H1 (cell line): Measurements from ENCODE around the gene RCE1. TPM values are rescaled to one million over a fixed set of nuclear protein-coding genes. Genes with fewer than 3 reads are reported as not detected.

Source experiments
- CTCF ChIA-PET: fragments of 300-600 bp; sonication (Branson Sonifier 250); formaldehyde crosslinking; loops from one replicate; lab custom pipeline; 2021; ENCODE audit not compliant: partially characterized antibody; lab: Charles Lee
- POLR2A ChIA-PET: fragments of 300-600 bp; sonication (Branson Sonifier 250); formaldehyde crosslinking; loops from one replicate; lab custom pipeline; 2021; ENCODE audit warnings: inconsistent platforms; ENCODE audit not compliant: partially characterized antibody; lab: Charles Lee
- DNase-seq, 2 experiments: peaks; one replicate each; pipeline versions ENCODE4 v3.0.0 to v3.0.0-alpha.2; 2010 to 2022; ENCODE audit warnings: low spot score in 2 of 2, low read depth in 1 of 2, mixed read lengths in 1 of 2
- FAIRE-seq: peaks from 2 replicates; lab custom pipeline; 2011; peaks lifted over from hg19 to GRCh38; lab: Jason Lieb, UNC
- H2AFZ ChIP-seq: 2 replicates; pipeline ENCODE4 v1.8.1; 2012; ENCODE audit warnings: low read length, inconsistent platforms
- H2AK5ac ChIP-seq: 2 replicates; pipeline ENCODE4 v1.6.1; 2013; ENCODE audit warnings: low read depth, low read length
- H2BK120ac ChIP-seq: replicated peaks from 2 replicates; pipeline ENCODE3; 2013; ENCODE audit warnings: low read depth, low read length, inconsistent platforms
- H2BK12ac ChIP-seq: 2 replicates; pipeline ENCODE4 v1.6.1; 2013; ENCODE audit warnings: low read depth, low read length
- H2BK15ac ChIP-seq: 2 replicates; pipeline ENCODE4 v1.6.1; 2013; ENCODE audit warnings: low read length
- H2BK20ac ChIP-seq: 2 replicates; pipeline ENCODE4 v1.6.1; 2013; ENCODE audit warnings: low read length
- H2BK5ac ChIP-seq: 2 replicates; pipeline ENCODE4 v1.6.1; 2013; ENCODE audit warnings: low read depth, low read length
- H3K14ac ChIP-seq: 2 replicates; pipeline ENCODE4 v1.6.1; 2013; ENCODE audit warnings: inconsistent platforms; ENCODE audit not compliant: insufficient read length
- H3K18ac ChIP-seq: 2 replicates; pipeline ENCODE4 v1.6.1; 2013; ENCODE audit warnings: low read length; ENCODE audit errors: extremely low read depth
- H3K23ac ChIP-seq: 2 replicates; pipeline ENCODE4 v1.6.1; 2013; ENCODE audit warnings: inconsistent platforms; ENCODE audit not compliant: insufficient read length
- H3K23me2 ChIP-seq: 2 replicates; pipeline ENCODE4 v1.6.1; 2013; ENCODE audit warnings: low read depth, low read length
- H3K27ac ChIP-seq: 2 replicates; pipeline ENCODE4 v1.6.1; 2011; ENCODE audit warnings: low read depth, low read length, inconsistent platforms
- H3K27me3 ChIP-seq, 4 experiments: replicated peaks in 1 of 4; 1 replicate in 1 of 4; 2 replicates in 3 of 4; pipeline versions ENCODE4 v1.6.1 to v1.8.1; 2011 to 2013; ENCODE audit warnings: low read length in 3 of 4, mild to moderate bottlenecking in 3 of 4, inconsistent platforms in 2 of 4, mixed read lengths in 2 of 4, moderate library complexity in 1 of 4; ENCODE audit not compliant: control insufficient read depth in 3 of 4, insufficient read depth in 3 of 4; ENCODE audit errors: extremely low read depth in 1 of 4
- H3K36me3 ChIP-seq, 4 experiments: 2 replicates each; pipeline versions ENCODE4 v1.6.1 to v1.8.1; 2011 to 2013; ENCODE audit warnings: mild to moderate bottlenecking in 4 of 4, low read length in 3 of 4, moderate library complexity in 2 of 4, control low read depth in 1 of 4, inconsistent platforms in 1 of 4; ENCODE audit not compliant: insufficient read depth in 4 of 4, control insufficient read depth in 2 of 4
- H3K4ac ChIP-seq: replicated peaks from 2 replicates; pipeline ENCODE3; 2013; ENCODE audit warnings: low read length, low read depth, mixed read lengths, inconsistent platforms; ENCODE audit not compliant: insufficient read length
- H3K4me1 ChIP-seq, 4 experiments: replicated peaks in 1 of 4; 1 replicate in 1 of 4; 2 replicates in 3 of 4; pipeline versions ENCODE4 v1.6.1 to v1.8.1; 2011 to 2013; ENCODE audit warnings: low read length in 3 of 4, inconsistent platforms in 2 of 4, mixed read lengths in 1 of 4; ENCODE audit not compliant: insufficient read depth in 4 of 4, control insufficient read depth in 3 of 4
- H3K4me2 ChIP-seq, 2 experiments: 2 replicates each; pipeline versions ENCODE4 v1.6.1 to v1.8.1; 2011 to 2013; ENCODE audit warnings: low read depth in 2 of 2, low read length in 2 of 2, control low read depth in 1 of 2, inconsistent platforms in 1 of 2, mild to moderate bottlenecking in 1 of 2; ENCODE audit not compliant: insufficient read depth in 1 of 2
- H3K4me3 ChIP-seq, 4 experiments: fragments of 200-600, 300-600 bp in 1 of 4; sonication (generic), shearing (Covaris generic), sonication (Bioruptor Twin) in 1 of 4; 2 replicates each; pipeline versions ENCODE4 v1.5.1 to v1.8.1; 2011 to 2016; ENCODE audit warnings: low read length in 4 of 4, low read depth in 3 of 4, control low read depth in 2 of 4, inconsistent platforms in 2 of 4, mild to moderate bottlenecking in 2 of 4, mixed read lengths in 1 of 4, moderate library complexity in 1 of 4; ENCODE audit not compliant: insufficient read depth in 2 of 4; ENCODE audit errors: extremely low read depth in 1 of 4
- H3K56ac ChIP-seq: replicated peaks from 2 replicates; pipeline ENCODE3; 2013; ENCODE audit warnings: low read depth, mild to moderate bottlenecking, mixed read lengths, low read length, inconsistent platforms; ENCODE audit not compliant: insufficient read length
- H3K79me1 ChIP-seq: 2 replicates; pipeline ENCODE4 v1.6.1; 2013; ENCODE audit warnings: low read depth, low read length, control low read depth
- H3K79me2 ChIP-seq, 2 experiments: 2 replicates each; pipeline versions ENCODE4 v1.6.1 to v1.8.1; 2012 to 2013; ENCODE audit warnings: low read length in 2 of 2, mild to moderate bottlenecking in 2 of 2, inconsistent platforms in 1 of 2; ENCODE audit not compliant: insufficient read depth in 2 of 2, control insufficient read depth in 1 of 2
- H3K9ac ChIP-seq, 4 experiments: replicated peaks in 1 of 4; 1 replicate in 1 of 4; 2 replicates in 3 of 4; pipeline versions ENCODE4 v1.6.1 to v1.8.1; 2011 to 2013; ENCODE audit warnings: low read depth in 3 of 4, low read length in 3 of 4, control low read depth in 2 of 4, mild to moderate bottlenecking in 2 of 4, moderate library complexity in 2 of 4, inconsistent platforms in 1 of 4; ENCODE audit errors: extremely low read depth in 1 of 4
- H3K9me3 ChIP-seq, 2 experiments: 2 replicates each; pipeline versions ENCODE4 v1.6.1 to v1.8.1; 2012 to 2013; ENCODE audit warnings: mild to moderate bottlenecking in 2 of 2, moderate library complexity in 2 of 2, control low read depth in 1 of 2, inconsistent platforms in 1 of 2, low read depth in 1 of 2, low read length in 1 of 2, mixed read lengths in 1 of 2; ENCODE audit not compliant: insufficient read depth in 2 of 2
- H4K20me1 ChIP-seq, 2 experiments: replicated peaks in 1 of 2; 2 replicates each; pipeline versions ENCODE3 to v1.8.1; 2011 to 2013; ENCODE audit warnings: inconsistent platforms in 2 of 2, low read length in 2 of 2, mild to moderate bottlenecking in 1 of 2; ENCODE audit not compliant: insufficient read depth in 2 of 2, control insufficient read depth in 1 of 2
- H4K5ac ChIP-seq: 2 replicates; pipeline ENCODE4 v1.6.1; 2013; ENCODE audit warnings: low read length, low read depth, mixed read lengths, inconsistent platforms; ENCODE audit not compliant: insufficient read length
- H4K8ac ChIP-seq: 2 replicates; pipeline ENCODE4 v1.8.0; 2013; ENCODE audit warnings: mild to moderate bottlenecking, moderate library complexity, low read length, inconsistent platforms; ENCODE audit not compliant: insufficient read depth; ENCODE audit errors: extremely low read depth
- H4K91ac ChIP-seq: replicated peaks from 2 replicates; pipeline ENCODE3; 2013; ENCODE audit warnings: low read length, mixed read lengths, inconsistent platforms; ENCODE audit not compliant: insufficient read length
- CBX5 ChIP-seq: fragments of 300-800, 300-1000 bp; sonication (generic); IDR thresholded peaks from 2 replicates; pipeline ENCODE4 v1.7.1; 2016; ENCODE audit warnings: antibody characterized with exemption, low read length, low read depth
- CTCF ChIP-seq, 3 experiments: IDR thresholded peaks; 1 replicate in 2 of 3; 2 replicates in 1 of 3; pipeline versions ENCODE4 v1.5.1 to v1.6.1; 2011; ENCODE audit warnings: low read length in 3 of 3, mild to moderate bottlenecking in 3 of 3, inconsistent platforms in 2 of 3, low read depth in 1 of 3, moderate library complexity in 1 of 3; ENCODE audit not compliant: insufficient read depth in 1 of 3; ENCODE audit errors: control extremely low read depth in 1 of 3
- EZH2 ChIP-seq: fragments of 200-600 bp; sonication (generic); IDR thresholded peaks from 2 replicates; pipeline ENCODE4 v1.7.1; 2012; ENCODE audit warnings: low read depth, mild to moderate bottlenecking, moderate library complexity, low read length, inconsistent platforms; ENCODE audit not compliant: severe bottlenecking
- NANOG ChIP-seq: IDR thresholded peaks from 2 replicates; pipeline ENCODE4 v1.6.1; 2011; ENCODE audit warnings: low read length, low read depth, mild to moderate bottlenecking, inconsistent platforms; ENCODE audit not compliant: insufficient read depth, poor library complexity, severe bottlenecking
- RAD21 ChIP-seq, 2 experiments: IDR thresholded peaks in 1 of 2; conservative IDR thresholded peaks in 1 of 2; 2 replicates each; pipeline ENCODE4 v1.6.1; 2011; ENCODE audit warnings: low read depth in 2 of 2, low read length in 2 of 2, improper control_type of control experiment in 1 of 2, inconsistent platforms in 1 of 2, mild to moderate bottlenecking in 1 of 2, moderate library complexity in 1 of 2
- RXRA ChIP-seq: IDR thresholded peaks from 2 replicates; pipeline ENCODE4 v1.6.1; 2011; ENCODE audit warnings: low read depth, mild to moderate bottlenecking, low read length, moderate library complexity; ENCODE audit not compliant: insufficient read depth
- SIN3A ChIP-seq, 2 experiments: IDR thresholded peaks in 1 of 2; conservative IDR thresholded peaks in 1 of 2; 2 replicates each; pipeline ENCODE4 v1.6.1; 2011 to 2012; ENCODE audit warnings: low read length in 2 of 2, improper control_type of control experiment in 1 of 2, low read depth in 1 of 2, mild to moderate bottlenecking in 1 of 2
- SIRT6 ChIP-seq: IDR thresholded peaks from one replicate; pipeline ENCODE4 v1.7.1; 2012; ENCODE audit warnings: low read length, inconsistent platforms
- SIX5 ChIP-seq: IDR thresholded peaks from 2 replicates; pipeline ENCODE4 v1.6.1; 2011; ENCODE audit warnings: mild to moderate bottlenecking, low read depth, low read length
- TEAD4 ChIP-seq: IDR thresholded peaks from 2 replicates; pipeline ENCODE4 v1.6.1; 2012; ENCODE audit warnings: low read depth, low read length, inconsistent platforms, mixed read lengths
- WGBS, 2 experiments: shearing (Covaris generic) in 1 of 2; methylation state at CpG; one replicate each; pipeline versions ENCODE4 v1.1.6 to v1.1.7; 2013 to 2015; ENCODE audit warnings: low lambda C conversion rate in 2 of 2, mixed read lengths in 2 of 2, inconsistent platforms in 1 of 2, low coverage in 1 of 2, missing lambda C conversion rate in 1 of 2; ENCODE audit not compliant: insufficient replicate concordance in 2 of 2, insufficient coverage in 1 of 2, insufficient read length in 1 of 2; ENCODE audit errors: extremely low coverage in 1 of 2, missing lambda C conversion rate in 1 of 2; 5-methylcytosine and 5-hydroxymethylcytosine counted together
- polyA plus RNA-seq, 7 experiments: library from polyadenylated mRNA; depleted of rRNA in 3 of 7; stranded (reverse) in 5 of 7; unstranded in 2 of 7; fragments of >200 nt in 5 of 7; fragments of 200-250 nt in 2 of 7; gene quantifications; 1 replicate in 5 of 7; 2 replicates in 1 of 7; 4 replicates in 1 of 7; pipeline versions ENCODE4 v1.2.1 to v1.2.3, GENCODE V29; 2011 to 2013; ENCODE audit warnings: missing spikeins in 2 of 7, mixed read lengths in 2 of 7
- total RNA-seq: library from RNA; stranded (reverse); fragmentation: NEBNext Ultra II Directional; extraction: Animal tissue kit (Norgen Biotek cat#: 25700); gene quantifications from 2 replicates; pipeline ENCODE4 v1.2.1, GENCODE V29; 2021

RCE1 gene
- total and polyA plus RNA-seq, 2 of the 8 experiments (the other 6 are each of a cell fraction or from before 2014, with no cell fraction given) = 35.8 to 84.8 TPM

GRCh38 chr11:66834539-66834845, 8.7 kb upstream of the RCE1 start:
- Histone ChIP-seq H4K5ac (no peak overlapping the region), H4K91ac (no peak overlapping the region), H2BK120ac (no peak overlapping the region), H3K27ac (no peak overlapping the region), H2BK5ac (no peak overlapping the region), H3K36me3 (peaks cover 2 to 14% (median 2%) of the 10 kb centered on the region in 4 experiments; a peak in 3 of 8 replicates), H3K23ac (no peak overlapping the region), H3K14ac (no peak overlapping the region), H4K20me1 (no peaks in the 10 kb centered on the region), H3K56ac (no peak overlapping the region), H2BK15ac (no peak overlapping the region), H3K27me3 (no peaks in the 10 kb centered on the region), H2AK5ac (no peak overlapping the region), H4K8ac (no peak overlapping the region), H3K79me1 (no peaks in the 10 kb centered on the region; the same call in 1 of the 2 replicates), H3K4me2 (no peak overlapping the region), H3K9ac (no peak overlapping the region), H2BK20ac (no peak overlapping the region), H3K9me3 (no peaks in the 10 kb centered on the region), H3K18ac (no peak overlapping the region), H2BK12ac (no peak overlapping the region), H3K4me3 (no peak overlapping the region), H2AFZ (no peak overlapping the region), H3K79me2 (no peaks in the 10 kb centered on the region), H3K23me2 (no peaks in the 10 kb centered on the region), H3K4ac (no peak overlapping the region), H3K4me1 (no peaks in the 10 kb centered on the region)
- no peak for DNase-seq
- FAIRE-seq = no peak
- ChIA-PET POLR2A (interaction anchor here (0.7 kb wide), 1 partner anchor 114 kb away, joined by 3 read pairs; no protein-coding TSS in a partner anchor), CTCF (interaction anchor here (0.5 to 7.1 kb wide), 34 partner anchors 8 to 424 kb away, joined by 3 to 90 read pairs (median 4); partner anchors contain the start of genes RBM4B and RCE1)
- 86% methylated on average over 4 of the region's 4 CpGs; no CpG with 5 or more reads in 1 of the 2 experiments for WGBS, 2 experiments
- no peak for TF ChIP-seq NANOG
- TF ChIP-seq CTCF (IDR thresholded peaks at IDR 0.05; ENCODE audit: control extremely low read depth in 1 of 3, insufficient read depth in 1 of 3, low read depth in 1 of 3, low read length in 3 of 3) = no peak
- TF ChIP-seq SIRT6 = no peak
- no peak for TF ChIP-seq RAD21 (IDR thresholded peaks at IDR 0.05 in 1 of 2, conservative IDR thresholded peaks at IDR 0.05 in 1 of 2; ENCODE audit: low read depth in 2 of 2, low read length in 2 of 2)
- TF ChIP-seq SIN3A (conservative IDR thresholded peaks at IDR 0.05 in 1 of 2, IDR thresholded peaks at IDR 0.05 in 1 of 2; ENCODE audit: low read depth in 1 of 2, low read length in 2 of 2) = no peak
- no peak for TF ChIP-seq RXRA
- no peak for TF ChIP-seq EZH2
- TF ChIP-seq SIX5 = no peak
- TF ChIP-seq CBX5 = no peak
- TF ChIP-seq TEAD4 = no peak
